Gastroesophageal sphincter (tissue), 4 donors: ENCODE measurements around the gene IKZF3. TPM values are rescaled to one million over a fixed set of nuclear protein-coding genes. Genes with fewer than 3 reads are reported as not detected.

Experiments used
- ATAC-seq: fragments of 150-250 bp; one replicate; pipeline ENCODE4 v1.9.1; 2016; ENCODE audit warnings: mild to moderate bottlenecking, moderate library complexity
- H3K27ac ChIP-seq, 4 donors: fragments of 200-600 bp; sonication (generic) in 3 of 4; 1 replicate in 3 of 4; 2 replicates in 1 of 4; pipeline ENCODE4 v1.5.1; 2016 to 2019
- H3K27me3 ChIP-seq: fragments of 200-600 bp; sonication (generic); one replicate; pipeline ENCODE4 v1.5.1; 2019
- H3K36me3 ChIP-seq, 2 donors: fragments of 200-600 bp; sonication (generic); one replicate each; pipeline ENCODE4 v1.5.1; 2019; ENCODE audit warnings: control low read depth in 1 of 2
- H3K4me1 ChIP-seq, 3 donors: fragments of 200-600 bp; sonication (generic); 1 replicate in 2 of 3; 2 replicates in 1 of 3; pipeline ENCODE4 v1.5.1; 2016 to 2019; ENCODE audit warnings: control low read depth in 2 of 3
- H3K4me3 ChIP-seq, 2 donors: fragments of 200-600 bp; sonication (generic); one replicate each; pipeline ENCODE4 v1.5.1; 2019; ENCODE audit warnings: mild to moderate bottlenecking in 1 of 2, moderate library complexity in 1 of 2
- H3K9me3 ChIP-seq, 3 donors: fragments of 200-600 bp; sonication (generic); one replicate each; pipeline ENCODE4 v1.5.1; 2017 to 2019; ENCODE audit warnings: control low read depth in 2 of 3
- EP300 ChIP-seq: sonication (generic); formaldehyde crosslinking; IDR thresholded peaks from one replicate; pipeline ENCODE4 v1.6.1; 2017; ENCODE audit warnings: antibody characterized with exemption, mild to moderate bottlenecking
- POLR2A ChIP-seq, 2 donors: fragments of 450-650 bp; IDR thresholded peaks; one replicate each; pipeline ENCODE4 v1.6.1; 2017; ENCODE audit warnings: antibody characterized with exemption in 2 of 2, mild to moderate bottlenecking in 2 of 2, moderate library complexity in 1 of 2
- POLR2AphosphoS5 ChIP-seq: sonication (generic); formaldehyde crosslinking; IDR thresholded peaks from one replicate; pipeline ENCODE4 v1.6.1; 2017; ENCODE audit warnings: antibody characterized with exemption
- WGBS, 2 donors: methylation state at CpG; one replicate each; pipeline ENCODE4 v1.1.5; 2018; ENCODE audit warnings: low coverage in 1 of 2; 5-methylcytosine and 5-hydroxymethylcytosine counted together
- total RNA-seq, 4 donors: library from RNA; depleted of rRNA; stranded (reverse); fragments of >200 nt; gene quantifications; one replicate each; pipeline ENCODE4 v1.1.0, GENCODE V29; 2016
- TF ChIP-seq, protein P1 (sequence below), 4 experiments: fragments of 200-600 bp in 2 of 4; fragments of 450-650 bp in 2 of 4; sonication (generic) in 1 of 4; IDR thresholded peaks; one replicate each; pipeline ENCODE4 v1.5.1; 2017 to 2019; ENCODE audit warnings: antibody characterized with exemption in 4 of 4, mild to moderate bottlenecking in 2 of 4, moderate library complexity in 2 of 4

Gene IKZF3
- total RNA-seq, 4 donors from 2014 or later, result 0.62 to 1.5 (median 0.95) TPM

DNA sequence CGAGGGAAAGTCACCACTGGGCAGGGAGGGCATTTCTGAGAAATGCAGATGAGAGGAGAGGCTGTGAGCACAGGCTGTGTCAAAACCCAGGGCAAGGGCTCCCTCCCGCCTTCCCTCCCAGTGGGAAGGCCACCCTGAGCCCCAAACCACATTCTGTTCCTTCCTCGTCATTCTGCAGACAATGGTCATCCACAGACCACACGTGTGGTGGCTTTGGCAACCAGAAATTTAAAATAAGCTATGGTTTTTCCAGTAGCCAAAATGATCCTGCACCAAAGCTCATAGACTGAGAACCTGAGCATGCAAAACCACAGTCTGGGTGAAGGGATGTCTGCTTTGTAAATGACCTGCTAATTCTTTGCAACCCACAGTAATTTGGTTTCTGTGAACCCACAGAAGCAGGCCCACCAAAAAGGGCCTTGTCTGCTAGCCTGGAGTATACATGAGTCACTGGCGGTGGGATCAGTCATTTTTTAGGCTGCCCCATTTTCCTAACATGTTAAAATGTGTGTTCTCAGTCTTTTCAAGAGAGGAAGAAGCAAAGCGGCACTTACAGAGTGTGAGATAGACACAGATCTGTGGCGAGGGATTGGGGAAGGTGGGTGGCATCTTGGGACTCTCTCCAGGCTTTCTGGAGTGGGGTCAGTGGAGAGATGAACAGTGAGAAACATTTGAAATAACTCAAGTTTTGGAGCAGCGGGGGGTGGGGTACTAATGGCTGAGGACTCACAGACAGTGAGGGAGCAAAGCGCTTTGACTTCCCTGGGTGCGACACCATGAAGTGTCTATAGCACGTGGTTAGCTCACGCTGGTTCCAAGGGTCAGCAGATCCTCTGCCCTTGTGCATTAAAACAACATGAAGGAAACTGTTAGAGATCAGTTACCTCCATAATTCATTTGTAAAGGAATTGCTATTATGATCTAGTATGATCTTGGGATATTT, 105.9 kb downstream of the IKZF3 start:
- H3K36me3 ChIP-seq, result no peaks in the 10 kb centered on the region
- H3K27ac ChIP-seq, result no peak overlapping the region
- ATAC-seq, result no peak
- H3K27me3 ChIP-seq, result peaks cover 35% of the 10 kb centered on the region
- H3K4me1 ChIP-seq, result peaks cover 0 to 18% (median 12%) of the 10 kb centered on the region in 3 donors
- H3K9me3 ChIP-seq, result no peaks in the 10 kb centered on the region
- no peak overlapping the region for H3K4me3 ChIP-seq
- WGBS, 2 donors, result 57 to 68% methylated on average over 8 to 12 of the region's 12 CpGs
- TF ChIP-seq POLR2AphosphoS5 (no peak), POLR2A (IDR thresholded peaks at IDR 0.05) (no peak), EP300 (no peak)
- TF ChIP-seq, protein P1, sequence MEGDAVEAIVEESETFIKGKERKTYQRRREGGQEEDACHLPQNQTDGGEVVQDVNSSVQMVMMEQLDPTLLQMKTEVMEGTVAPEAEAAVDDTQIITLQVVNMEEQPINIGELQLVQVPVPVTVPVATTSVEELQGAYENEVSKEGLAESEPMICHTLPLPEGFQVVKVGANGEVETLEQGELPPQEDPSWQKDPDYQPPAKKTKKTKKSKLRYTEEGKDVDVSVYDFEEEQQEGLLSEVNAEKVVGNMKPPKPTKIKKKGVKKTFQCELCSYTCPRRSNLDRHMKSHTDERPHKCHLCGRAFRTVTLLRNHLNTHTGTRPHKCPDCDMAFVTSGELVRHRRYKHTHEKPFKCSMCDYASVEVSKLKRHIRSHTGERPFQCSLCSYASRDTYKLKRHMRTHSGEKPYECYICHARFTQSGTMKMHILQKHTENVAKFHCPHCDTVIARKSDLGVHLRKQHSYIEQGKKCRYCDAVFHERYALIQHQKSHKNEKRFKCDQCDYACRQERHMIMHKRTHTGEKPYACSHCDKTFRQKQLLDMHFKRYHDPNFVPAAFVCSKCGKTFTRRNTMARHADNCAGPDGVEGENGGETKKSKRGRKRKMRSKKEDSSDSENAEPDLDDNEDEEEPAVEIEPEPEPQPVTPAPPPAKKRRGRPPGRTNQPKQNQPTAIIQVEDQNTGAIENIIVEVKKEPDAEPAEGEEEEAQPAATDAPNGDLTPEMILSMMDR (IDR thresholded peaks at IDR 0.05), result no peak

DNA sequence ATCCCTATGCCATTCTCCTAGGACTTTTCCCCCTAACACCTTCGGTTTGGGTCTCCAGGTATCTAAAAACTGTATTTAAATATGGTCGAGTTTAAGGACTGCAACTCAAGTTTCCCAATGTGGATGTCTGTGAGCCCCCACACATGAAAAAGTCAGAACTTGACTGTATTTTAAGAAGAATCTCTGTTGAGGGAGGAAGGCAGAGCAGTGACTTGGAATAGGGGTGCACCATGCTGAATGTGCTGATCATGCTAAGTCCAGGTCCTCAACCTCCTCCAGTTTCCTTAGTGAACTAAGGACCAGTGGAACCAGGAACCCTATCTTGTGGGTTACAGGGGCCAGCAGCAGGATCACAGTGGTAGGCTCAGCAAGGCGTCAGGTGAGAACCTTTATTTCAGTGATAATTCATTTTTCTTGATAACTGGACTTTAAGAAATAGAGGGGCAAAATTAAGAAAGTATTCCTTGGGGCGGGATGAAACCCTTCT, 106.9 kb downstream of the IKZF3 start:
- no peak for ATAC-seq
- 70 to 85% methylated on average over 3 to 4 of the region's 4 CpGs for WGBS, 2 donors
- Histone ChIP-seq H3K4me3 (no peak overlapping the region), H3K27ac (no peak overlapping the region), H3K9me3 (no peaks in the 10 kb centered on the region), H3K27me3 (peaks cover 25% of the 10 kb centered on the region), H3K36me3 (no peaks in the 10 kb centered on the region), H3K4me1 (peaks cover 0 to 20% (median 14%) of the 10 kb centered on the region in 3 donors)
- no peak for TF ChIP-seq POLR2A (IDR thresholded peaks at IDR 0.05)
- TF ChIP-seq POLR2AphosphoS5, result no peak
- TF ChIP-seq, protein P1 (IDR thresholded peaks at IDR 0.05), result no peak
- TF ChIP-seq EP300, result no peak

DNA sequence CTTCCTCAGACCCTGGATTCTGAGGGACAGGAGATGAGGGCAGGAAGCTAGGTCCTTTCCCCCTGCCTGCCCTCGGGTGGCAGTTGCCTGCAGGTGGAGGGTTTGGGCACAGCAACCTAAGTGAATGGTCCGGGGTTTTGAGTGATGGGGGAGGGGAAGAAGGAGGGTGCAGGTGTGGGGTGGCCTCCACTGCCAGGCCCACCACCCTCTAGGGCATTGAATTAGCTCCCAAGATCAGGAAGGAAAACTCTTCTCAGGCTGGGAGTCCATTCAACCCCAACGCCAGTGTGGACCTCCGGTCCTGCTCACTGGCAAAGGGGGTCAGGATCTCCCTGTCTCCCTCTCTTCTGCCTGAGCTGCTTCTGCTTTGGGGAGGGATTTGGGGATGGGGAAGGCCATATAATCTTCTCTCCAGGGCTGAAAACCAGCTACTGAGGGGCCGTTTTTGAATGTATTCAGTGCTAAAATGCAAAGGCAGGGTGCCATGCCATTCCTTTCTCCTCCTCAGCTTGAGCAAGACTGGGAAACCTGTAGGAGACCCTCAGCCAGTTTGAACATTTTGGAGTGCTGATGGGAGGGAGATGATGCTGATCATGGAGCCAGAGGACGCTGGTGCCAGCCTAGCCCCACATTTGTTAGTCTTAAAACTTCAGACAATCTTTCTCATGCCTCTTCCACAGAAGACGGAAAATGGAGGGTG, 107.6 kb downstream of the IKZF3 start:
- Histone ChIP-seq H3K9me3 (no peaks in the 10 kb centered on the region), H3K4me1 (peaks cover 0 to 20% (median 14%) of the 10 kb centered on the region in 3 donors), H3K27me3 (peaks cover 19% of the 10 kb centered on the region), H3K27ac (no peak overlapping the region), H3K36me3 (no peaks in the 10 kb centered on the region), H3K4me3 (no peak overlapping the region)
- TF ChIP-seq, protein P1 (IDR thresholded peaks at IDR 0.05), result no peak
- no peak for ATAC-seq
- 60 to 75% methylated on average over 2 of the region's 7 CpGs for WGBS, 2 donors

DNA sequence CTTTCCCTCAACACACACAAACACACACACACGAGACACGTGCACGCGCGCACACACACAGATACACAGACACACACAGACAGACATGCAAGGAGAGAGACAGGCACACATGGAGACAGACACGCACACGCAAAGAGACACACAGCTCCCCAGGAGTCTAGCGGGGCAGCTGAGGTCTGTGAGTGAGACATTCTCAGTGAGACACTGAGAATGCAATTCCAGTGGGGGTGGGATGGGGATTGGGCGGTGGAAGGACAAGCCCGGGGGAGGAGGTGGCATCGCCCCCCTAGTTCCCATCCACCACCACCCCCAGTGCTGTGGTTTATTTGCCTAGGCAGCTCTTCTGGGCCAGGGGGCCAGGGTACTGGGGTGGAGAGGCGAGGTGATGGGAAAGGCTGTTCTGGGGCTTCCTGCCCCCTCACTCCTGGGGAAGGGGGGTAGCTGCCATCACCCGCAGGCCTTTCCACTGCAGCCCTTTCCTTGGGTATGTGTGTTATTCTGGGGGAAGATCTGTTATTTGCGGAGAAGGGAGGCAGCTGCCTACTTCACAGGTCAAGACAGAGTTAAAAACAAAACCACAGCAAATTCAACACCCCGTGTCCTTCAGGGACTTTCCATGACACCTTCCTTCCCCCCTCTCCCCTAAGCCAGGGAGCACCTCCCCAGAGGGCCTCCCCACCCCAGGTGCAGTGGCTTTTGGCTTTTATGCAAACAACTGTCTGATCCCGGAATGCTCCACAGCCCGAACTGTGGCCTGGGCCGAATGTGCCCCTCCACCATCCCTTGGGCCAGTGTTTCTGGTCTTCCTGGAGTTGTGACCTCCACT, 108.3 kb downstream of the IKZF3 start:
- WGBS, 2 donors, result 48 to 74% methylated on average over 4 to 8 of the region's 18 CpGs
- Histone ChIP-seq H3K4me1 (peaks cover 0 to 20% (median 14%) of the 10 kb centered on the region in 3 donors), H3K27me3 (peaks cover 19% of the 10 kb centered on the region), H3K27ac (peak overlapping the region in 3 of 4 donors; percentile 92 to 97 (median 95)), H3K4me3 (no peak overlapping the region), H3K36me3 (no peaks in the 10 kb centered on the region), H3K9me3 (no peaks in the 10 kb centered on the region)
- ATAC-seq, result no peak
- TF ChIP-seq POLR2AphosphoS5, result no peak
- TF ChIP-seq POLR2A (IDR thresholded peaks at IDR 0.05), result no peak
- no peak for TF ChIP-seq EP300
- TF ChIP-seq, protein P1 (IDR thresholded peaks at IDR 0.05), result no peak
